IPS-15b (cell line): Measurements from ENCODE around the gene GTPBP1.
A peak's percentile ranks its signal among the peaks of the same experiment; 100 is the strongest.

Source experiments
- H3K27me3 ChIP-seq: one replicate; pipeline ENCODE4 v1.6.1; 2013; ENCODE audit warnings: low read length; ENCODE audit not compliant: control insufficient read depth, insufficient read depth
- H3K36me3 ChIP-seq: one replicate; pipeline ENCODE4 v1.6.1; 2013; ENCODE audit warnings: low read length; ENCODE audit not compliant: control insufficient read depth, insufficient read depth
- H3K4me1 ChIP-seq: one replicate; pipeline ENCODE4 v1.6.1; 2013; ENCODE audit warnings: mild to moderate bottlenecking, low read length; ENCODE audit not compliant: control insufficient read depth, insufficient read depth
- H3K4me3 ChIP-seq: one replicate; pipeline ENCODE4 v1.5.1; 2013; ENCODE audit warnings: low read depth, low read length
- H3K9ac ChIP-seq: one replicate; pipeline ENCODE4 v1.6.1; 2013; ENCODE audit warnings: low read depth, mild to moderate bottlenecking, low read length
- H3K9me3 ChIP-seq: one replicate; pipeline ENCODE4 v1.6.1; 2013; ENCODE audit warnings: mild to moderate bottlenecking, low read length; ENCODE audit not compliant: control insufficient read depth, insufficient read depth

The GTPBP1 gene

DNA sequence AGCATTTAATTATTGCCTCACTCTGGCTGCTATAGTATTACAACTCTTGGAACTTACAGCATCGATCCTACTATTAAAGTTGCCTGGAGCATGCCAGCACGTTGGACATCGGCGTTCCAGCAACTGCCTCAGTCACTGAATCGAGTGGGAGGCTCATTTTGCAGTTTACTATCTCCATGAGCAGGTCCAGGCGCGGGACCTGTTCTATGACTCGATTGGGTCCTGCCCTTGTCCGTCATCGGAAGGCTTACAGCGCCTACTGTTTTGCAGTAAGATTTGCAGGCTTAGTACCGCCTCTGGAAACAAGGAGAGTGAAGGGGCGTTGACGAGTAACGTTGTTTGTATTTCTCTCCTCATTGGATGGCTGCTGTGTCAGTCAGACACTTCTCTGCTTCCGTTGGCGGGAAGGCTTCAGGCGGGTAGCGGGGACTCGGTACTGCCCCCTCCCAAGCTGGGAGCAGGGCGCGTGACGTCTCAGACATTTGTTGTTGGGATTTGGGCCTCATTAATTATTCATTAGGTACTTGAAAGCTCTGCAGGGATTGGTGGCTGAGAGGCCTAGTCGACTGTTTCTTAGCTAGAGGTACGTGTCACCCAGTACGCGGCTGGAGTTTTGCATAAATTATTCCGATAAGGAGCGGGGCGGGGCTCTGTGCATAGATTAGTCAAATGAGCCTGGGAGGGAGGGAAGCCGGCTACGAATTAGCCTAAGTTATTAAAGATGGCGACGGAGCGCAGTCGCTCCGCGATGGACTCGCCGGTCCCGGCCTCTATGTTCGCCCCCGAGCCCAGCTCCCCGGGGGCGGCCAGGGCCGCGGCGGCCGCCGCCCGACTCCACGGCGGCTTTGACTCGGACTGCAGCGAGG lies at the start of gene GTPBP1:
Gene GTPBP1 (plus strand): TSS at position 710 of the 866 bp plus-strand sequence. CDS start 12 bp downstream, at position 722.
- Histone ChIP-seq H3K4me3 (peak within 1 kb of the TSS; percentile 82), H3K9ac (peak within 1 kb of the TSS; percentile 87), H3K27me3 (no peaks in the 10 kb centered on the region), H3K4me1 (peaks cover 26% of the 10 kb centered on the region), H3K9me3 (no peaks in the 10 kb centered on the region), H3K36me3 (no peaks in the 10 kb centered on the region)

- Histone ChIP-seq H3K27me3 (no peaks in the 10 kb centered on the region), H3K4me1 (peaks cover 3% of the 10 kb centered on the region), H3K36me3 (no peaks in the 10 kb centered on the region), H3K9ac (peak within 1 kb of the TSS; percentile 99), H3K4me3 (peak within 1 kb of the TSS; percentile 89), H3K9me3 (no peaks in the 10 kb centered on the region)
Observed at GRCh38 chr22:38656256-38657044, 49.3 kb upstream of the GTPBP1 start, which contains the start of the genes CBY1 and FAM227A. Gene CBY1 (plus strand): TSS chr22:38656638. CDS start chr22:38668055, 11,417 bp downstream. Gene FAM227A (minus strand): TSS chr22:38656392. CDS start chr22:38650168, 6,224 bp downstream.

- Histone ChIP-seq H3K9ac (peak overlapping the region; percentile 99), H3K4me1 (peaks cover 3% of the 10 kb centered on the region), H3K36me3 (no peaks in the 10 kb centered on the region), H3K4me3 (peak overlapping the region; percentile 89), H3K27me3 (no peaks in the 10 kb centered on the region), H3K9me3 (no peaks in the 10 kb centered on the region)
Observed at GRCh38 chr22:38657045-38657909, 48.5 kb upstream of the GTPBP1 start.

DNA sequence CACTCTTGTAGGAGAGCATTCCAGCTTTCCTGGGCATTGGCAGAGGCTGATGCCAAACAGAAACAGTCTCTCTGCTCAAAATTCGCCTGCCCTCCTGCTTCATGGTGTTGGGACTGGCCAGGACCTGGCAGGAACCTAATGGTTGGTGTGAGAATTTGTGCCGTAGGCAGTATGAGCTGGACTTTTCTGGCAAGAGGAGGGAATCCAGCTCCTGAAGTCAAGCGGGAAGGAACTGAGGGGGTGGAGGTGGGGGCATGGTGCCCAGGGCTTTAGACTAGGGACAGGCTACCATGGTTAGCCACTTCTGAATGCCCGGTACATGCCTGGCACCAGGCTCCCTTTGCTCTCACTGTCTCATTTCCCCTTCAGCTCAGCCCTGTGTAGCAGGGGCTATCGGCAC lies 30.9 kb upstream of the GTPBP1 start:
- Histone ChIP-seq H3K27me3 (no peaks in the 10 kb centered on the region), H3K9ac (no peak overlapping the region), H3K4me1 (no peaks in the 10 kb centered on the region), H3K4me3 (no peak overlapping the region), H3K36me3 (peaks cover 5% of the 10 kb centered on the region), H3K9me3 (no peaks in the 10 kb centered on the region)

DNA sequence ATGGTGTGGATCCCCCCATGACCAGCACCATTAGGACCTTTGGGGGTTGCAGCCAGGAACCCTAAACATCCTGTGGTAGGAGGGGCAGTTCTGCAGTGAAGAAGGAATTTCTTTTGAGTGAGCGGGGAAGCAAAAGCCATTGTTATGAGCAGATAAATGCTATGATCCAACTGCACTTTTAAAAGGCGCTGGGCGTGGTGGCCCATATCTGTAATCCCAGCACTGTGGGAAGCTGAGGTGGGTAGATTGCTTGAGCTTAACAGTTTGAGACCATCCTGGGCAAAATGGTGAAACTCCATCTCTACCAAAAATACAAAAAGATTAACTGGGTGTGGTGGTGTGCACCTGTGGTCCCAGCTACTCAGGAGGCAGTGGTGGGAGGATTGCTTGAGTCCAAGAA lies 29.9 kb upstream of the GTPBP1 start:
- Histone ChIP-seq H3K9me3 (no peaks in the 10 kb centered on the region), H3K36me3 (peaks cover 5% of the 10 kb centered on the region), H3K4me1 (no peaks in the 10 kb centered on the region)

GRCh38 chr22:38681582-38682335 lies 24.0 kb upstream of the GTPBP1 start, which contains the start of gene TOMM22:
Gene TOMM22 (plus strand): TSS chr22:38681957. CDS start chr22:38681979, 22 bp downstream.
- Histone ChIP-seq H3K9me3 (no peaks in the 10 kb centered on the region), H3K4me1 (no peaks in the 10 kb centered on the region), H3K9ac (peak within 1 kb of the TSS; percentile 98), H3K4me3 (peak within 1 kb of the TSS; percentile 95), H3K36me3 (peaks cover 17% of the 10 kb centered on the region), H3K27me3 (no peaks in the 10 kb centered on the region)

More for the DNA sequence above, 29.9 kb upstream of the GTPBP1 start:
- no peak overlapping the region for H3K4me3 ChIP-seq
- no peak overlapping the region for H3K9ac ChIP-seq
- no peaks in the 10 kb centered on the region for H3K27me3 ChIP-seq

- Histone ChIP-seq H3K27me3 (no peaks in the 10 kb centered on the region), H3K9ac (no peak overlapping the region), H3K4me1 (no peaks in the 10 kb centered on the region), H3K4me3 (no peak overlapping the region), H3K36me3 (peaks cover 28% of the 10 kb centered on the region), H3K9me3 (no peaks in the 10 kb centered on the region)
Observed at GRCh38 chr22:38684895-38685294, 20.8 kb upstream of the GTPBP1 start.

DNA sequence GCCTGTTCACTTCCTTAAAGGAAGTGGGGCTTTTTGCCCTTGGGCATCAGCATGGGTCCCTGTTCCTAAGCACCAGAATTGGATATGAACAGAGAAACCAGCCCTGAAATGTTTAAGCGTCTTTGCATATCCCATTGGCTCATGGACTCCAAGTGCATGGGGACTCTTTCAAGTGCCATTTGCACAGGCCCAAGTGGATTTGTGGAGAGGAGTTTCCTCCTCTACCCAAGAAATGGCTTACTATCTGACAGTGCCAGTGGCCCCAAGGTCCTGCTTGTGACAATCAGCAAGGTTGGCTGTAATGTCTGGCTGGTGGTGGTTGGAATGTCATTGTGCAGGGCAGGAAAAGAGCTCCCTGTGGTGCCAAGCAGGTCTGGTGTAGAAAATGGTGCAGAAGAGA lies 20.0 kb upstream of the GTPBP1 start:
- H3K36me3 ChIP-seq = peaks cover 28% of the 10 kb centered on the region

DNA sequence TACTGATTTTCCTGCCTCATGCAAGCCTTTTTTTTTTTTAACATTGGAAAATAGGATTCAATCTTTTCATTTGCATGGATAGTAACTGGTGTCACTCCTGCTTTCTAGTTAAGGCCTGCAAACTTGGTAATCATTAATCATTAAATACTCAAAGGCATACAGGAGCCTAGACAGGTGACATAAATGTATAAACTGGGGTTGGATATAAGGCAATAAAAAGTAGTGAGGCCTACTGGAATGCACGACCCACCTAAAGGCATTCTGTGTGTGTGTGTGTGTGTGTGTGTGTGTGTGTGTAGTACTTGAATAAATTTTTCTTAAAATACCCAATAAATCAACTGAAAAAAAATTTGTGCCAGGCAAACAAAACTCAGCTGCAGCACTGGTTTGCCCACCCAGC lies 16.1 kb upstream of the GTPBP1 start:
- no peak overlapping the region for H3K4me3 ChIP-seq
- no peaks in the 10 kb centered on the region for H3K27me3 ChIP-seq
- H3K9ac ChIP-seq = no peak overlapping the region
- no peaks in the 10 kb centered on the region for H3K4me1 ChIP-seq
- peaks cover 17% of the 10 kb centered on the region for H3K36me3 ChIP-seq
- H3K9me3 ChIP-seq = no peaks in the 10 kb centered on the region

More for the DNA sequence above, 20.0 kb upstream of the GTPBP1 start:
- no peak overlapping the region for H3K4me3 ChIP-seq
- H3K9me3 ChIP-seq = no peaks in the 10 kb centered on the region
- no peak overlapping the region for H3K9ac ChIP-seq
- H3K4me1 ChIP-seq = no peaks in the 10 kb centered on the region
- H3K27me3 ChIP-seq = no peaks in the 10 kb centered on the region

DNA sequence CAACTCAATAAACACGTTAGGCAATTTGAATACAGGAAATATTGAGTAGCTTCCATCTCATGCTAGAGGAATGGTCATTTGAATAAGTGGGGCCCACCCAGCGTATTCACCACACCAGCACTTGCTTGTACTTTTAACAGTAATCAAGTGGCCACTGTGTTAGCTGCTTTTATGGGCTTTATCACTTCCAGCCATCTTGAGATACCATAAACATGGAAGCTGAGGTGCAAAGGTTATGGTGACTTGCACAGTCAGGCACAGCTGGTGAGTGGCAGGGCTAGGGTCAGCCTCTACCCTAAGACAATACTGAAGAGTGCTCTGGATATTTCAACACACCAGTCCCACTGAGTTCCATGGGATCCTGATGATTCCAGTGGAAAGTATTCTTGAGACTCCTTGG lies 11.7 kb upstream of the GTPBP1 start:
- Histone ChIP-seq H3K9me3 (no peaks in the 10 kb centered on the region), H3K4me3 (no peak overlapping the region), H3K4me1 (peaks cover 5% of the 10 kb centered on the region), H3K9ac (no peak overlapping the region), H3K27me3 (no peaks in the 10 kb centered on the region), H3K36me3 (no peaks in the 10 kb centered on the region)
